Activated CD4-positive, alpha-beta T cell treated with anti-CD3 and anti-CD28 coated beads, Interleukin-2, Interleukin-6, amounts not matched to agents 100 ng/mL and 50 ng/mL, durations not matched to agents 16 hours and 8 hours (primary cell): ENCODE results near the gene VTA1.
"Not testable (repeated sequence)": the region's sequence is repeated elsewhere in the genome, so short reads cannot be mapped to it uniquely, and the experiment has no call there.

Experiments used
- DNase-seq: peaks from one replicate; pipeline ENCODE4 v3.0.0-alpha.2; 2020

The VTA1 gene

DNA sequence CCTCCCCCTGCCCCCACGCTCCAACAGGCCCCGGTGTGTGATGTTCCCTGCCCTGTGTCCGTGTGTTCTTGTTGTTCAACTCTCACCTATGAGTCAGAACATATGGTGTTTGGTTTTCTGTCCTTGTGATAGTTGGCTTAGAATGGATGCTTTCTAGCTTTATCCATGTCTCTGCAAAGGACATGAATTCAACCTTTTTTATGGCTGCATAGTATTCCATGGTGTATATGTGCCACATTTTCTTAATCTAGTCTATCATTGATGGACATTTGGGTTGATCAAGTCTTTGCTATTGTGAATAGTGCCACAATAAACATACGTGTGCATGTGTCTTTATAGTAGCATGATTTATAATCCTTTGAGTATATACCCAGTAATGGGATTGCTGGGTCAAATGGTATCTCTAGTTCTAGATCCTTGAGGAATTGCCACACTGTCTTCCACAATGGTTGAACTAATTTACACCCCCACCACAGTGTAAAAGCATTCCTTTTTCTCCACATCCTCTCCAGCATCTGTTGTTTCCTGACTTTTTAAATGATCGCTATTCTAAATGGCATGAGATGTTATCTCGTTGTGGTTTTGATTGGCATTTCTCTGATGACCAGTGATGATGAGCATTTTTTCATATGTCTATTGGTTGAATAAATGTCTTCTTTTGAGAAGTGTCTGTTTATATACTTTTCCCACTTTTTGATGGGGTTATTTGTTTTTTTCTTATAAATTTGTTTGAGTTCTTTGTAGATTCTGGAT is 82.6 kb downstream of the VTA1 start:
- not testable (repeated sequence) for DNase-seq

DNA sequence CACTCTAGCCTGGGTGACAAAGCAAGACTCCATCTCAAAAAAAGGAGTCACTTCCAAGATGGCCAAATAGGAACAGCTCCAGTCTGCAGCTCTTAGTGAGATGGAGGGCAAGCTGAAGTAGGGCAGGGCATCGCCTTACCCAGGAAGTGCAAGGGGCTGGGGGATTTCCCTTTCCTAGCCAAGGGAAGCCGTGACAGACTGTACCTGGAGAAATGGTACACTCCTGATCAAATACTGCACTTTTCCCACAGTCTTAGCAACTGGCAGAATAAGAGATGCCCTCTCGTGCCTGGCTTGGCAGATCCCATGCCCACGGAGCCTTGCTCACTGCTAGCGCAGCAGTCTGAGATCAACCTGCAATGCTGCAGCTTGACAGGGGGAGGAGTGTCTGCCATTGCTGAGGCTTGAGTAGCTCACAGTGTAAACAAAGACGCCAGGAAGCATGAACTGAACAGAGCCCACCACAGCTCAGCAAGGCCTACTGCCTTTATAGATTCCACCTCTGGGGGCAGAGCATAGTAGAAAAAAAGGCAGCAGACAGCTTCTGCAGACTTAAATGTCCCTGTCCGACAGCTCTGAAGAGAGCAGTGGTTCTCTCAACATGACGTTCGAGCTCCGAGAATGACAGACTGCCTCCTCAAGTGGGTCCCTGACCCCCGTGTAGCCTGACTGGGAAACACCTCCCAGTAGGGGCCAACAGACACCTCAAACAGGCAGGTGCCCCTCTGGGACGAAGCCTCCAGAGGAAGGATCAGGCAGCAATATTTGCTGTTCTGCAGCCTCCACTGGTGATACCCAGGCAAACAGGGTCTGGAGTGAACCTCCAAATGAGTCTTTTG is 85.4 kb downstream of the VTA1 start:
- peak; percentile 18 for DNase-seq

DNA sequence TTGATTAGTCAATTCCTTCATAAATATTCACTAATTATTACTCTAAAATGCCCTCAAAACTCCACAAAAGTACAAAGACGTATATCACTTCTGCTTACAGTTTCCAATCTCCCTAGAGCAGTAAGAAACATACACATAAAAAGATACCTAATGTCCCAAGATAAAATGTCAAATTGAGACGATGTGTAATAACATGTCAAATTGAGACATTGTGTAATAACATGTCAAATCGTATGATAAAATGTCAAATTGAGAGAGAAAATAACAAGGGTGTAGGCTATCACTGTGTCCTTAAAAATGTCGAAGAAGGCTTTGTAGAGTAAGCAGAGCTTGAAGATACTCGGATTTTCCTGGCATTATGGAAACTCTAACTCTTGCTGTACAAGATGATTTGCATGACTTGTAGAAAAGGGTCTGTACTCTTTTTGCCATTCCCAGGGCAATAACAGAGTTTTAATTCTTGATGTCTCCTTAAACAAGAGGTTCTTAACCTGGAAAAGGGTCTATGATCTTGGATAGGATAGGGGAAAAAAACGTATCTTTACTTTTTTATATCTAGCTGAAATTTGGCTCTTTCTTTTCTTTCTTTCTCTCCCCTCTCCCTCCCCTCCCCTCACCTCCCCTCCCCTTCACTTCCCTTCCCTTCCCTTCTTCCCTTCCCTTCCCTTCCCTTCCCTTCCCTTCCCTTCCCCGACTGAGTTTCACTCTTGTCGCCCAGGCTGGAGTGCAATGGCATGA is 87.1 kb downstream of the VTA1 start:
- no peak for DNase-seq

DNA sequence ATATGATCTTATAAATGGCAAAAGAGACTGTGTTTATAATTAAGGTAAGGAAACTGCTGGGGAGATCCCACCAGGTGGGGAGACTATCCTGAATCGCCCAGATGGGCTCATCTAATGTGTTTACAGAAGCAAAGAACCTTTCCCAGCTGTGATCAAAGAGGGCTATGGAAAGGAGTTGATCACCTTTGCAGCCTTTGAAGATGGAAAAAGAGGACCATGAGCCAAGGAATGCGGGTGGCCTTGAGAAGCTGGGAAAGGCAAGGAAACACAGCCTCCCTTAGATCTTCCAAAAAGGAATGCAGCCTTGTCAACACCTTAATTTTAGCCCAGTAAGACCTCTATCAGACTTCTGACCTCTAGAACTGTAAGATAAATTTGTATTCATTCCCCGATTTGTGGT is 88.2 kb downstream of the VTA1 start:
- no peak for DNase-seq

DNA sequence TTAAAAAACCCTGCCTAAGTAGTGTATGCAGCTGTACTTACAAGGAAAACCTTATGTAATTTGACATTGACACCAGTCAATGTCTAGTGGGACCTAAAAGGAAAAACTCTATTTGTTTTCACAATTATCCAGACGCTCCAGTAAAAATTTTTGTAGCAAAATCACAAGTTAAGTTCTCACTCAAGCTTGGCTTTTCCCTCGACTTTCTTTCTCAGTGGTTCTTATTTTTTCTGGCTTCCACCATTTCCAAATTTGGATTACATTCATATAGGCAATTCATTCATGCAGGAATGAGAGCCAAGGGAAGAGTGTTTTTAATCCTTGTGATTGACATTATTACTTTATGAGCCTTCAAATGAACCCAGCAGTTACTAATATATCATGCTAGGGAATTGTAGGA is 88.7 kb downstream of the VTA1 start:
- DNase-seq: no peak

DNA sequence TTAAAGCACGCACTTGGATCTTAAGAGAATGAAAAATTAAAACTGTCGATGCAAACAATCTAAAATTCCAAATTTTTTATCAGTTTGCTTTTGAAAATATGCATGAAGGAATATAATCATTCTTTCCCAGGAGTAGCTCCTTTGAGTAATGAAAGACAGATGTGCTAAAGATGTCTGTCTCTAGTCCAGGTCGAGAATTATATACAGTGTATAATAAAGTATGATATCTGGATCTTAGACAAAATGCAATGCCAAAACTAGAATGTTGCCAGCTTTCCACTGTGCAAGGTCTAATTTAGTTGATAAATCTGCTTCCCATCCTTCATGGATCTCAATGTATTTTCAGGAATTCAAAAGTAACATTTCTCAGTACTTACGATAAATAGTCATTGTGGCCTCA is 89.6 kb downstream of the VTA1 start:
- DNase-seq: no peak

DNA sequence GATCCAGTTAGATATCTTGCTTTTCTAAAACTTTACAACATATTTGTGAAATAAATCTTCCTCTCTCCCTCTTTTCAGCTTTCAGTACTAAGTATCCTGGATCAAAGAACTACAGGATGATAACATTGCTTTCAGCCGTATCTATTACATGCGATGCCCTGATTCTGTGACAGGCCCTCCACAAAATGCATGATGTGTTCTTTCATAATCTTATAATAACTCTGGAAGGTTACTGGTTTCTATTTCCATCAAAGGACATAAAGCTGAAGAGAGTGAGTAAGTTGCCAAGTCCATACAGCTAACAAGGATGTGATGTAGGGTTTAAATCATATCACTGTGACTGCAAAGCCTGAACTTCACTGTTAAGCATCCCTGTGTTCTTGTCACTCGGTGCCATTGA is 91.8 kb downstream of the VTA1 start:
- no peak for DNase-seq

DNA sequence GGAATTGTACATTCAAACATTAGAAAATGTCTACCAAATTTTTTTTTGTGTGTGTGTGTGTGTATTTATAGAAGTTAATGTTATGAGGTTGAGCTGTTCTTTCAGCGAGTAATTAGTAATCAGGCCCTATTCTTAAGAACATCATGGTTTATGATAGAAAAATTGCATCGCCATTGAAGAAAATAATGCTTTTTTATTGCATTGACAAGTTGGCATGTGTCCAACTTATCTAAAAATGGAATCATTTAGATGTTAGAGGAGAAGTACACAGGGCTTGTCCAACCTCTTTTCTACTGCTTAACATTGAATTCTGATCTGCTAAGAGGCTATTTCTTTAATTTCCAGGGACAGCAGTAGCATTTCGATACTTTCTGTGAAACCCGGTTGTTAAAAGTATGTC is 93.1 kb downstream of the VTA1 start:
- DNase-seq: no peak

DNA sequence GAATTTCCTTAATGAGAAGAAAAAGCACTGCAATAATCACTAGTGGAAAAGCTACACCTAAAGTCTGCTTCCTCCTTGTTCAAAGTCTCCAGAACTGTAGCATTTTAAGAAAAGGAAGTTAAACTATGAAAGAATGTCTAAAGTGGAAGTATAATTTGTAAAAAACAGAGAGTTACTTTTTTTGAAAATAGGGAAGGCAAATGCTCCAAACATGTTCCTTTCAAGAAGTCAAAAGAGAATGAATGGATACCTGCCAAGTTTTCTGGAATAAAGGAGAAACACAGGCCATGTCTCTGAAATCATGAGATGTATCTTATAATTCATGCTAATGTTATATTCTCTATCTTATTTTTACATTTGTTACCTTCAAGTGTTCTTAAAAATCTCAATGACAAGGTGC is 94.0 kb downstream of the VTA1 start:
- no peak for DNase-seq

DNA sequence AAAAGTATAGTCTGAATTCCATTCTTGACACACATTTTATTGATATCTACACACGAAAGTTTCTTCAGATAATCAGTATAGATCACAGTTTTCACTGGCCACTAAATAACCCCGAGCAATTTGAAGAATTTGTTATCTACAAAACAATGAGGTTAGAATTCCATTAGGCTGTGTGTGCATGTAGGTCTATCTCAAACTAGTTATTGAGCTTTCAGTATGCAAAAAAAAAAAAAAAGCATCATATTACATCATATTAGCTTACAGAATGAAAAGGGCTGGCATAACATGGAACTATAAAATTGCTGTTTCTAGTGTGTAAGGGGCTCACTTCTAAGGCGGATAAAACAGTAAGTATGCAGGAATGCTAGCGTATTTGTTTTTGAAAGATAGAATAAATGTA is 95.2 kb downstream of the VTA1 start:
- no peak for DNase-seq

DNA sequence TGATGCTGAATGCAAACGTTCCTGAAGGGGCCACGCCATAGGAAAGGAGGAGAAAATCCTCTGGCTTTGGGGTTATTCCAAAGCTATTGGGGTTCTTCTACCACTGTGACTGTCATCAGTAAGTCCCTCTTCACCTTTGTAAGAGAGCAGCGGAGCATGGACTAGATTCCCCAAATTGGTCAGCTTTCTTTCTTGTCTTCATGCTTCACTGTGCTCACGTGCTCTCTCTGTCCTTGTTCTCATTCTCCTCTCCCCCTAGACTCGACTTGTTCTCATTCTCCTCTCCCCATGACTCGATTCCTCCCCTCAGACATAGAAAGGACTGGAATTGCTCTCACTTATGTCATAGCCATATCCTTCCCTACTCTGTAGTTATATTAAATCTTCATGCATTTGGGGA is 99.9 kb downstream of the VTA1 start:
- no peak for DNase-seq

DNA sequence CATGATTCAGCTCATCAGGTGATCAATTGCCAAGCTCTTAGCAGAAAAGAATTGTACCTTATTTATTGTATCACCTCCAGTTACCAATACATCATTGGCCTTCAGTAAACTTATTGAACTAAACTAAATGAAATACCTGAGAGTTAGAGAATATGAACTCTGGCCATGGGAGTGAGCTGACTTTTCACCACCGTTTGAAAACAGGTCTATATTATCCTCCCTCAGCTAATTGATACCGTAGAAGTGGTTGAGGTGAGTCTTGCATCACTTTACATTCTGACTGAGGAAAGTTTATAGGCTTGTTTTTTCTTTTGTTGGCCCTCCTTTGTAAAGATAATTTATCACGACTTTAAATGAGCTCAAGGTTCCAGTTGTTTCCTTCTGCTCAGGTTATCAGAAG is 102.2 kb downstream of the VTA1 start:
- DNase-seq: no peak

DNA sequence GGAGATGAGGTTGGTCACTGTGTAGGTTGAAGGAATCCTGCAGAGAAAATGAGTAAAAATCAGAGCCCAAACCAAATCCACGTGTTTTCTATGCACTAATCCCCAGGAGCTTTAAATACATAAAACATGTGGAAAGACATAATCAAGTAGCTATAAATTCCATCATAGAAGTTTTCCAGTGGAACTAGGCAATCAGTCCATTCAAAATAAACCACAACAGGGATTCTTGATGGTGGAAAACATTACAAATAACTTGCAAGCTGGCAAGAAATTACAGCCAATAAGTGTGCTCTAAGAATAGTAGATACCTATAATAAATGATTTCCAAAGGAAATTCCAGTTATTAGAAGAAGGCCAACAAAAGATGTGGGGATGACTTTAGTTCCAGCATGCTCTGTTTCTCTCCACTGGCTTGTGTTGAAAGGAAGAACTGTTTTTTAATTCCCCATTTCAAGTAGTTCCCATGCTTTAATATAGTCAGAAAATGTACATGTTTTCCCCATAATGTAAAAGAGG is 104.9 kb downstream of the VTA1 start:
- DNase-seq: no peak

DNA sequence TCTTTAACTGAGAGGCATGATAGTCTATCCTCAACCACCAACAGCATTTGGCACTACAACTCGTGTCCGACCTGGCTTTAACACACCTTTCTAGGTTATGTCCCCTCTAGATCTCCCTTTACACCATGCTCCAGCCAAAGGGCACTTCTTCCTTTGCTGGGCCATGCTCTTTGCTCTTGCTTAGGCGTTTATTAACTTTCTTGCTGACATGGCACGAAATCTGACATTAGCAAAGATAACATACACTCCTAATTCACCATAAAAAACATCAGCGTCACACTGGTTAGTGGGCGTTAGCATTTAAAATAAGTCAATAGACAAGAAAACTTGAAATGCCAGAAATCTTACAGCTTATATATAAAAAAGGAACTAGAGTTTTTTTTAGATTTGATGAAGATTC is 107.5 kb downstream of the VTA1 start:
- DNase-seq: no peak

DNA sequence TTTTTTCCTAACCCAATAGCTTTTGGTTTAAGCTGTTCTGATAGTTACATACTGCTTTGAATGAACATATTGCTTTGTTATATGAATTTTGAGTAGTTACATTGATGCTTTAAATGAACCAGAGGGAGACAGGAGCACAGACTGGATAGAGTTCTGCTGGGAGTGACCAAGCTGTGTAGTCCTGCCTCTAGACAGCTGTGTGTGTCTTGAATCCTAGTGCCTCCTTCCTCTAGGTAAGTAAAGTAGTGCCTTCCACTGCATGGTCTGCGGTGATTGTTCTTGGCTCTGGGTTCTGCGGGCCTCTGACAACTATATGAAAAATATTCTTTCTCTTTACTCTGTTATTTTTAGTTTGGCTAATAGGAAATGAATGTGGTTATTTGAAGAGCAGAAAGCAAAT is 108.7 kb downstream of the VTA1 start:
- DNase-seq: no peak

DNA sequence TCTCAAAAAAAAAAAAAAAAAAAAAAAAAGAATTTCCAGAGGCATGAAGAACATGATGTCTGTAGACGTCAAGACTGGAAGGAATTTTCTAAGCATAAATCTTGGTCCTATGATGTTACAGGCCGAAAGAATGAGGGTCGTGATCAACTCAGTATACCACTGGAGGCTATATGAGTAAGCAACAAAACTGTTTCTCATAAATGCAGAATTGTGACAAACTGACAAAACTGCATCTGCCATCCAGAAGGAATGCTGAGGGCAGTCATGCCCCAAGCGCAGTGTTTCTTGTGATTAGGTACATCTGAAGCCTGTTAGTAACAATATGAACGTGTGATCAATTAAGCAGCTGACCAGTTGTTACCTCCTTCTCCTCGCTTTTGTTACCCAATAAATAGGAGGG is 111.2 kb downstream of the VTA1 start:
- DNase-seq: no peak

DNA sequence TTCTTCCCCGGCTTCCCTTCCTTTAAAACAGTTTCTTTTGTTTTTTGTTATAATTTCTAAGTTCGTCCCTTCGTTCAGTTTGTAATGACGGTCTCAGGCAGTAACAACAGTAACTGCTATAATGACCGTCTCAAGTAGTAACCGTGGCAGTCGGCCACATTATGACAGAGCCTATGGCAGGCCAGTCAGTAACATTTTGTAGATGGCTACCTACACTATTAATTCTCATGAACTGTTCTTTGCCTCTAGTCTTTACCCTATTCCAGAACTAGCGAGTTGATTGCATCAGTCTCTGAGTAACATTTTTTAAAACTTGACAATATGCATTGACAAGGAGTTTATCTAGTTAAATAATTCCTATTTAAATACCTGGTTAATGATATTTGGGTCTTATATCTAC is 111.7 kb downstream of the VTA1 start:
- DNase-seq: no peak

DNA sequence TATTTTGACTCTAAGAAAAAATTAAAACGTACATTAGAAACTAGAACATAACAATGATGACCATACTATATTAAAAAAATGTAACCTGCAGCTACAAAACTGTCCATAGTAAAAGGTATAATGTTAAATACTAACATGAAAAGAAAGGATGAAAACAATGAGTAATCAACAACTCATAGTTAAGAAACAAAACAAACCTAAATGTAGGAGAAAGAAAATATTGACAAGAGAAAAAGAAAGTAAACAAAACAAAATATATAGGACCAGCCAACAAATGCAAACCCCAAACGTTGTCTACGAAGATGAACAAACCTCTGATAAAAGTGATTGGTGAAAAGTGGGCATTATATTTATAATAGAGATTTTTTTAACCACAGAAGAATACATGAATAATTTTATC is 113.7 kb downstream of the VTA1 start:
- no peak for DNase-seq

DNA sequence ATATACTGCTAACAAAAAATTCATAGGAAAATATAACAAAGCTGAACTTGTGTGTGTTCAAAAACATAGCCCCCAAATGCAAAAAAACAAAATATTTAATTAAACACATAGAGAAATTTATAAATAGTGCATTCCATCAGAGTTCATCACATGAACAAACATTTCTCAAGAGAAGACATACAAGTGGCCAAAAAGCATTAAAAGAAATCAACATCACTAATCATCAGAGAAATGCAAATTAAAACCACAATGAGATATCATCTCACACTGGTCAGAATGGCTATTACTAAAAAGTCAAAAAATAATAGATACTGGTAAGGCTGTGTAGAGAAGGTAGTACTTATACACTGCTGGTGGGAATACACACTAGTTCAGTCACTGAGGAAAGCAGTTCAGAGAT is 115.2 kb downstream of the VTA1 start:
- no peak for DNase-seq

DNA sequence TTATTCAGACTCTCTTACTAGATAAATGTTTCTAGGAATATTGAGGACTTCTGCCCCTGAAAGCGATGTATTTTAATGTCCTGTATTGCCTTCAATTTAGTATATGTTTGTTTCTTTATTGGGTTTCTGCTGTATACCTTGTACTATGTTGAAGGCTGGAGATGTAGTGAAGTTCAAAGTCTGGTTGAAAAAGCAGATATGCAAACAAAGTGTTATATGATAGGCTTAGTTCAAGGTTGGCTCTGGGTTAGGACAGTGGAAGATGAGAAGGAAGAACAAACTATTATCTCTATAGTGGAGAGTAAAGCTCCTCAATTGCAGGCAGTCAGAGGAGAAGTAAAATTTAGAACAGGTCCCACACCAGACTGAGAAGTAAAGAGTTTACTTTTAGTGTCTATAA is 118.4 kb downstream of the VTA1 start:
- DNase-seq: no peak

DNA sequence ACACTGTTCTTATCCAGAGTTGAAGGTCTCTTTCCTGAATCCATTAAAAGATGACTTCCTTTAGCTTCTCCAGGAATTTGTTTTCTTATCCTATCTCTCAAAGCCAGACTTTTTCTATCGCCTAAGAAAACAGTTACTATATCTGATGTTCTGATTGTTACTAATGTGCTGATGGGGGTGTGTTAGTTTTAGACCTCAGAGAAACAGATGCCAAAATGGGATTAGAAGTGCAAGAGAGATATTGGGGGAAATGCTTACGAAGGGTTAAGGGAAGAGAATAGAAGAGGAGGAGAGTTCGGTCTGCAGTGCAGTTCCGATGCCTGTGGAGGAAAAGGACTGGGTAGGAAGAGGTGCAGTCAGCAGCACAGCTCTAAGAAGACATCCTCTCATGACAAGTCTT is 119.0 kb downstream of the VTA1 start:
- no peak for DNase-seq

DNA sequence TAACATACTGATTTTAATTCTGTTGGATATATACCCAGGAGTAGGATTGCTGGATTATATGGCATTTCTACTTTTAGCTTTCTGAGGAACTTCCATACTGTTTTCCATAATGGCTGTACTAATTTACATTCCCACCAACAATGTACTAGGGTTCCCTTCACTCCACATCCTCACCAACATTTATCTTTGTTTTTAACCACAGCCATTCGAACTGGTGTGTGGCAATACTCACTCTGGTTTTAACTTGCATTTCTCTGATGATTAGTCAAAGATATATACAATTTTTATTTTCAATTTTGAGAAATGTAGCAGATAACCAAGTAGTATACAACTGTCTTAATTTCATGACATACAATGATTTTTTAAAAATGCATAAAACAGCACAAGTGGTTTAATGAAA is 124.4 kb downstream of the VTA1 start:
- no peak for DNase-seq
